HEK293T (cell line): ENCODE results near the gene ADGRF1.

Source experiments
- BHLHE40 ChIP-seq: fragments of 450-650 bp; IDR thresholded peaks from 2 replicates; pipeline ENCODE4 v1.6.1; 2016; ENCODE audit warnings: mild to moderate bottlenecking, moderate library complexity, borderline replicate concordance
- SP1 ChIP-seq: fragments of 450-650 bp; IDR thresholded peaks from 2 replicates; pipeline ENCODE4 v1.6.1; 2017

DNA sequence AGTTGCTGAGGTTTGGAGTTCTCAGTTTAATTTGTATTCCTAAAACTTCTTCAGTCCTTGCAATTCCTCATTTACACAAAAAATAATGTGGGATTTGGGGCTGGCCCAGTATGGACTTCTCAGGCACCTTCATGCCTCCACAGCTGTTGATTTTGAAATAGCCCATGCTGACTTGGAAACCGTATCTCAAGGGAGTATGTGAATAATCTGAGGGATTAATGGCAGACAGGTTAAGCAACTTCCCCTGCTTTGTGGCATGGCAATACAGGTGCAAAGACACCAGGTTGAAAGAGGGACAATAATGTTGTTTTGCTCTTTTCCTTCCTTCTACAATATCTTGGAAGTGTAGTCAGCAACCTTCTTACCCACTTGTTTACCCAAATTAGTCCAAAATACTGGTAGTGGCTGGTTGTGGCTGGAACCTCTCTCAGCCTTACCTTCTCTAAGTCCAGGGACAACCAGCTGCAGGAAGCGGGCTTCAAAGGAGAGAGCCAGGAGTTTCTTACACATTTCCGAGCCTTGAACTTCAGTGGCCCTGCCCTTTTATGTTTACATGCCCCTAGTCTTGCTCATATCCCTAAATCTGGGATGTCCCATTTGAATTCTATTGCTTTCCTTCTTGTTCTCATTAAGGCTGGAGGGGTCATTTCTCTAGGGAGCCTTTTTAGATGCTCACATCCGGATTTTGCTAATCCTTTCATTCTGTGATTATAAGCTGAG, 44.1 kb upstream of the ADGRF1 start:
- TF ChIP-seq BHLHE40: no peak
- TF ChIP-seq SP1: no peak
